Stimulated activated CD4-positive, alpha-beta T cell treated with anti-CD3 and anti-CD28 coated beads, Interleukin-4, amount 100 ng/mL, for 1 hour (primary cell): Measurements from ENCODE around the gene CSNK2A1.
"Not testable (repeated sequence)": the region's sequence is repeated elsewhere in the genome, so short reads cannot be mapped to it uniquely, and the experiment has no call there.

Experiments
- DNase-seq: peaks from one replicate; pipeline ENCODE4 v3.0.0-alpha.2; 2020

CSNK2A1 gene

GRCh38 chr20:480044-480443 is 63.5 kb downstream of the CSNK2A1 start:
- no peak for DNase-seq

GRCh38 chr20:479487-479886 is 64.1 kb downstream of the CSNK2A1 start:
- DNase-seq, result no peak

- no peak for DNase-seq
Measured at GRCh38 chr20:478949-479429, 64.6 kb downstream of the CSNK2A1 start.

GRCh38 chr20:478010-478948 is 65.3 kb downstream of the CSNK2A1 start:
- DNase-seq, result no peak

DNA sequence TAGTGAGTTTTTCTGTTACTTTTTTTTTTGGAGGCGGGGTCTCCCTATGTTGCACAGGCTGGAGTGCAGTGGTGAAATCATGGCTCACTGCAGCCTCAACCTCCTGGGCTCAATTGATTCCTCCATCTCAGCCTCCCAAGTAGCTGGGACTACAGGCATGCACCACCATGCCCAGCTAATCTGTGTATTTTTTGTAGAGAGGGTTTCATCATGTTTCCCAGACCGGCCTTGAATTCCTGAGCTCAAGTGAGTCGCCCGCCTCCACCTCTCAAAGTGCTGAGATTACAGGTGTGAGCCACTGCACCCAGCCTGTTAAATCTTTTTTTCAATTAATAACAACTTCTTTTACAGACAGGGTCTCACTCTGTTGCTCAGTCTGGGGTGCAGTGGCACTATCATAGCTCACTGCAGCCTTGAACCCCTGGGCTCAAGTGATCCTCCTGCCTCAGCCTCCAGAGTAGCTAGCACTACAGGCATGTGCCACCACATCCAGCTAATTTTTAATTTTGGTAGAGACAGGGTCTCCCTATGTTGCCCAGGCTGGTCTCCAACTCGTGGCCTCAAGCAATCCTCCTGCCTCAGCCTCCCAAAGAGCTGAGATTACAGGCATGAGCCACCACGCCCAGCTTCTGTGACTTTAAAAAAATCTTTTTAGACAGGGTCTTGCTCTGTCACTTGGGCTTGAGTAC is 66.9 kb downstream of the CSNK2A1 start:
- not testable (repeated sequence) for DNase-seq

DNA sequence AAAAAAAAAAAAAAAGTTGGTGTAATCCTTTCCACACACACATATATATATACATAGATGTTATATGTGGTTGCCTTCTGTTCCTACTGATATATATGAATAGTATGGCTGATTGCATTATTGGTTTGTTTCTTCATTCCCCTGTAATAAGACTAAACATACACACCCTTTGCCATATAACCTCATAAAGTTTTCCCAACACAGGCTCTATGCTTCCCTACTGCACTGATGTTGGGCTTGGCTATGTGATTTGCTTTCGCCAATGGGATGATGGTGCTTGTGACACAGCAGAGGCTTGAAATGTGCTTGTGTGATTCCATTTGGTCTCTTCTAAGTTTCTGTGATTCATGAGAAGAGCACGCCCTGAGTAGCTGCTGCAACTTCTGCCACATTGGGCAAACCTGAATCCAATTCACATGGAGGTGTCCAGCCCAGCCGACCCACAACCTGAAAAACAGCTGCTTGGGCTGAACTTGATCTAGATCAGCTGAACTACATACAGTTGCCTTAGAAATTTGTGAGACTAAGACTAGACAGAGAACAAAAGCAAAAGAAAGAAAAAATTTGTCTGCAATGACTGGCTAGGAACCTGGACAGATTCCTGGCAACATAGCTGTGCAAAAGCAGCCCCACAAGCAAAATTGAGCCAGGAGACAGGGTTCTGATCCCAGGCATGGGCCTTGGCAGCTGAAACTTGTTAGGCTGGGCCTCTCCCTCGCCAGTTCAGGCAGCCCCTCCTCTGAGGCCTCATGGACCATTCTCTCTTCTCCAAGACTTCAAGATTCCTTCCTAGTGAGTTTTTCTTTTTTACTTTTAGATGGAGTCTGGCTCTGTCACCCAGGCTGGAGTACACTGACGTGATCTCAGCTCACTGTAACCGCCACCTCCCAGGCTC is 67.9 kb downstream of the CSNK2A1 start:
- DNase-seq, result no peak

DNA sequence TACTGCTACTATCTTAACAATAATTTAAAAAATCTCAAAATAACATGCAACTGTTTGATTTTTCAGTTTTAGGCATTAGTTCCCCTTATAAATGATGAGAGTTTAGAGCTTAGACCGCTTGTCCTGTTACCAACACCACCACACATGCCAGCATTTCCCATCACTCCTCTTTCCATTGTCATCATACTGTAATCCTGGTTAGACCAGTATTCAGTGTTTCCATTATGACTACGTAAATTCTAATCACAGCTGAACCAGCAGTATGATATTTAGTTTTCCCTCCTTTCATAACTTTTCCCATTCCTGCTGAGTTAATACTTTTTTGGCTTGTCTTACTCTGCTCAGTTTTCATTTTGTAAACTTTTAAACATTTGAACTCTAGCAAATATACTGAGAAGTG is 69.0 kb downstream of the CSNK2A1 start:
- no peak for DNase-seq

- no peak for DNase-seq
Measured at GRCh38 chr20:472889-473292, 70.7 kb downstream of the CSNK2A1 start.

DNA sequence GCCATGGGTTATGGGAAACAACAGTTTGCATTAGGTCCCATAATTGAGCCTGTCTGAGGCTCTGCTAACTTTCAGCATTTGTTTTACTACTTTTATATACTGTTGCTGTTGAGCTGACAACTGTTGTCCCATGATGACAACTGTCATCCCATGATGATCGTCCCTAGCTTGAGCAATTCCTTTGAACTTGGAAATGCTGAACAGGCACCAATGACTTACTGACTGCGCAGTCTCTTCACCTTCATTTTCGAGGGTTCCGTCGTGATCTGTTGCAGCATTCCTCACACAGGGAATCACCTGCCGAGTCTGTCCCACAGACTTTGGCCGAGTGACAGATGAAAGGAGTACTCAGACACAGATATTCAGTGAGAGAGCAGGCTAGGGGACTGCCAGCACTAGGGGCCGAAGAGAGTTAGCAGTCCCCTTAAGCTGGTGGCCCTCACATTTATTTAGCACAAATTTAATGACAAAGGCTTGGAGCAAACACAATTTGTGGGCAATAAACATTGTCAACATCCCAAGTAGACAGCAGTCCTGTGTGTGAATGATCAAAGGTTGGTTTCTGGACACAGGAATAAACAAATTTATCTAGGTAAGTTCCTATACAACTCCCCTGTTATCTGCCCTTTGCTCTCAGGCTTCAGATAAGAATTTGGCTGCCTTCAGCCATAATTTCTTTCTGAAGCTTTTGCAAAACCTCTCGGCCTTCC is 71.3 kb downstream of the CSNK2A1 start:
- DNase-seq, result no peak

DNA sequence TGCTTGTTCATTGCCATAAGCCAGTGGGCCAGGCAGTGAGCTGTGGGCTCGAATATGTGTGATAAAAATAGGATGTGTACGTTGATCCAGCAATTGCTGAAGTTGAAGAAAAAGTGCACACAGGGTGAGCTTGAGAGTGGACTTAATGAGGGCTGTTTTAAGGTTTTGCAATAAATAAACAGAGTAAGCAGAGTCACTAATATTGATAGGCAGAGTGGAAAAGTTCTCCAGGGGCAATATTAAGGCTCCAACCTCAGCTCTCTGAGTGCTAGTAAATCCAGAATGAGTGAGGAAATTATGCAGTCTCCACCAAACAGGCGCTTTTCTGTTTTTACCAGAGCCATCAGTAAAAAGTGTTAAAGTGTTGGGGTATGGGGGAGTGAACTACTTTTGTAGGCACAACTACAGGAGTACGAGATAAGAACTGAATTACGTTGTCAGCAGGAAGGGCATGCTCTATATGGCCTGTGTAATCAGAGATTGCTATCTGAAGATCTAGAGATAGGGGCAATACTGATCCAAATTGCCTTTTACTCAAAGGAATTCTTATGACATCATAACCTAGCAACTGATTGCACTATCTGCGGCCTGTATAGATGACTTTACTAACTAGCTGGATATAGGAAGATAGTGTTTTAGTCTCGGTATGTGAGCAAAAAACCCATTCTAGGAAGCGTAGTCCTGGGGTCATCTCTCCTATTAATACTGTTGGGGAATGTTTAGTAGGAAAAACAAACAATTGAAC is 73.7 kb downstream of the CSNK2A1 start:
- DNase-seq, result no peak

- no peak for DNase-seq
Measured at GRCh38 chr20:467755-468154, 75.8 kb downstream of the CSNK2A1 start.

- DNase-seq, result peak; percentile 85
Measured at GRCh38 chr20:462199-462991, 81.2 kb downstream of the CSNK2A1 start, which contains the start of gene TBC1D20. TBC1D20 (minus strand) TSS chr20:462533; CDS start chr20:462405, 128 bp downstream.

- DNase-seq, result peak; percentile 44
Measured at GRCh38 chr20:461254-462198, 82.1 kb downstream of the CSNK2A1 start.

GRCh38 chr20:460707-461106 is 82.9 kb downstream of the CSNK2A1 start:
- no peak for DNase-seq

DNA sequence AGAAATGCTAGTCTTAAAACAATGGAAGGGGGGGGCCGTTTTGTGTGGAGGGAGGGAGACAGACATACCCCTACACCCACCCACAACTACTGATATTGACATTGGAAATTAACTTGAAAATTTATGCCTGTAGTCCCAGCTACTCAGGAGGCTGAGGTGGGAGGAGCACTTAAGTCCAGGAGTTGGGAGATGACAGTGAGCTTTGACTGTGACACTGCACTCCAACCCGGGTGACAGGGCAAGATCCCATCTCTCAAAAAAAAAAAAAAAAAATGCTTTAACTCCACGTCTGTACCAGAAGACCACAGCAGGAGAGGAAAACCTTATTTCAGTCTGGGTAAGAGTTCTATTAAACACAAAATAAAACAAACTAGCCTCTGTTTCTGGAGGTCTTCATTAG is 83.4 kb downstream of the CSNK2A1 start:
- DNase-seq, result no peak

DNA sequence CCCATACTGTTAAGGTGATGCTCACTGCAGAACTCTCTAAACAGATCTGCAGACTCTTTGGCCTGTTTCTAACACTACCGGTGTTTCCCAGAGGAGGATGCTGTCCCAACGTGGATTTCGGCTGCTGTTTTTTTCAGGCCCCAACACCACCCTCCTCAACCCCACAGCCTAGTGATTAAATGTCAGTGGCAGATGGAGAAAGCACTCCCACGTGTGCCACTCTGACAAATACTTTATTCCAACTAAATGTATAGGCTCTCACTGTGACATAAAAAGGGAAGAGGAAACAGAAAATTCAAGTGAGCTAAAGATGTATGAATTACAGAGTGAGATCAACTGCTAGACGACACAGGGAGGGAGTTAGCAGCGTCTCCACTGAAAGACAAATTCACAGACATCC is 84.8 kb downstream of the CSNK2A1 start:
- no peak for DNase-seq

DNA sequence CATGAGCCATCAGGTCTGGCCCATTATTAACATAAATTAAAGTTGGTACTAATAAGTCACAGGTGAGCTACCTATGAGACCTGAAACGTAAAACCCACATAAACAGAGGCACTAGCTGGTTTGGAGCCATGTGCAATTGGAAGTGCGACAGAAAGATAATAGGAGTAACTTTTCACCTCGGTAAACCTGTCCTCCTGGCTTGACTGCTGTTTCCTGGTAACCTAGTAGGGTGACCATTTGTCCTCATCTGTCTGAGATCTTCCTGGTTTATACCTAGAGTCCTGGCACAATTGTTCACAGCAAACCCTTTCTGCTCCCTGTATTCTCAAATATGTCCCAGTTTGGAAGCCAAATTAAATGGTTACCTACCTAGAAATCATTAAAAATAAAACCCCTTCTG is 88.6 kb downstream of the CSNK2A1 start:
- DNase-seq, result no peak

DNA sequence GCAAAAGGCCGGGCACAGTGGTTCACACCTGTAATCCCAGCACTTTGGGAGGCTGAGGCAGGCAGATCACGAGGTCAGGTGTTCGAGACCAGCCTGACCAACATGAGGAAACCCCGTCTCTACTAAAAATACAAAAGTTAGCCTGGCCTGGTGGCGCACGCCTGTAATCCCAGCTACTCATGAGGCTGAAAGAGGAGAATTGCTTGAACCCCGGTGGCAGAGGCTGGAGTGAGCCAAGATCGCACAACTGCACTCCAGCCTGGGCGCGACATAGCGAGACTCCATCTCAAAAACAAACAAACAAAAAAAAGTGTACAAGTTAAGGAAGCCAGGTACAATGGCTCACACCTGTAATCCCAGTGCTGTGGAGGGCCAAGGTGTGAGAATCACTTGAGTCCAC is 91.6 kb downstream of the CSNK2A1 start:
- not testable (repeated sequence) for DNase-seq
